Measurements from ENCODE around the gene SYNDIG1L. TPM values are rescaled to one million over a fixed set of nuclear protein-coding genes. Genes with fewer than 3 reads are reported as not detected.
"Not testable (repeated sequence)": the region's sequence is repeated elsewhere in the genome, so short reads cannot be mapped to it uniquely, and the experiment has no call there.

SYNDIG1L gene
- polyA plus RNA-seq, 1 donor from 2014 or later: 2.0 TPM

GRCh38 chr14:74392616-74393570 is 33.1 kb downstream of the SYNDIG1L start:
- Histone ChIP-seq H3K27me3 (ENCODE audit: insufficient read depth, low read depth, low read length) (no peaks in the 10 kb centered on the region), H2AFZ (ENCODE audit: low read depth, low read length) (no peak overlapping the region), H3K79me2 (replicated peaks; ENCODE audit: insufficient read depth, low read length) (no peaks in the 10 kb centered on the region), H3K4me3 (ENCODE audit: low read length) (no peak overlapping the region), H3K9me3 (ENCODE audit: low read length) (no peaks in the 10 kb centered on the region), H3K9me2 (ENCODE audit: insufficient read depth, low read length) (no peaks in the 10 kb centered on the region), H3K9ac (ENCODE audit: low read length) (no peak overlapping the region), H4K20me1 (ENCODE audit: insufficient read depth) (no peaks in the 10 kb centered on the region), H3K36me3 (ENCODE audit: insufficient read depth, low read length) (no peaks in the 10 kb centered on the region), H3K27ac (ENCODE audit: low read length) (no peak overlapping the region), H3F3A (ENCODE audit: insufficient read depth, low read length, poor library complexity, severe bottlenecking) (no peaks in the 10 kb centered on the region), H3K4me2 (ENCODE audit: low read length) (no peak overlapping the region)
- no peak for TF ChIP-seq SMC3 (conservative IDR thresholded peaks at IDR 0.05; ENCODE audit: poor library complexity)
- TF ChIP-seq MXI1 (conservative IDR thresholded peaks at IDR 0.05; ENCODE audit: poor library complexity, severe bottlenecking): no peak
- TF ChIP-seq RAD21 (conservative IDR thresholded peaks at IDR 0.05): no peak

- no peaks in the 10 kb centered on the region for H3F3A ChIP-seq (ENCODE audit: insufficient read depth, low read length, poor library complexity, severe bottlenecking)
- no peak overlapping the region for H3K27ac ChIP-seq (ENCODE audit: low read length)
- TF ChIP-seq, protein P1, sequence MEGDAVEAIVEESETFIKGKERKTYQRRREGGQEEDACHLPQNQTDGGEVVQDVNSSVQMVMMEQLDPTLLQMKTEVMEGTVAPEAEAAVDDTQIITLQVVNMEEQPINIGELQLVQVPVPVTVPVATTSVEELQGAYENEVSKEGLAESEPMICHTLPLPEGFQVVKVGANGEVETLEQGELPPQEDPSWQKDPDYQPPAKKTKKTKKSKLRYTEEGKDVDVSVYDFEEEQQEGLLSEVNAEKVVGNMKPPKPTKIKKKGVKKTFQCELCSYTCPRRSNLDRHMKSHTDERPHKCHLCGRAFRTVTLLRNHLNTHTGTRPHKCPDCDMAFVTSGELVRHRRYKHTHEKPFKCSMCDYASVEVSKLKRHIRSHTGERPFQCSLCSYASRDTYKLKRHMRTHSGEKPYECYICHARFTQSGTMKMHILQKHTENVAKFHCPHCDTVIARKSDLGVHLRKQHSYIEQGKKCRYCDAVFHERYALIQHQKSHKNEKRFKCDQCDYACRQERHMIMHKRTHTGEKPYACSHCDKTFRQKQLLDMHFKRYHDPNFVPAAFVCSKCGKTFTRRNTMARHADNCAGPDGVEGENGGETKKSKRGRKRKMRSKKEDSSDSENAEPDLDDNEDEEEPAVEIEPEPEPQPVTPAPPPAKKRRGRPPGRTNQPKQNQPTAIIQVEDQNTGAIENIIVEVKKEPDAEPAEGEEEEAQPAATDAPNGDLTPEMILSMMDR (IDR thresholded peaks at IDR 0.05; ENCODE audit: poor library complexity, severe bottlenecking): no peak
- no peak for TF ChIP-seq EP300 (conservative IDR thresholded peaks at IDR 0.05; ENCODE audit: poor library complexity, severe bottlenecking)
- H3K9me2 ChIP-seq (ENCODE audit: insufficient read depth, low read length): no peaks in the 10 kb centered on the region
- H3K27me3 ChIP-seq (ENCODE audit: insufficient read depth, low read depth, low read length): no peaks in the 10 kb centered on the region
- H3K9ac ChIP-seq (ENCODE audit: low read length): no peak overlapping the region
- H3K79me2 ChIP-seq (replicated peaks; ENCODE audit: insufficient read depth, low read length): no peaks in the 10 kb centered on the region
- H3K4me2 ChIP-seq (ENCODE audit: low read length): no peak overlapping the region
- H3K36me3 ChIP-seq (ENCODE audit: insufficient read depth, low read length): no peaks in the 10 kb centered on the region
- no peaks in the 10 kb centered on the region for H3K9me3 ChIP-seq (ENCODE audit: low read length)
- no peaks in the 10 kb centered on the region for H4K20me1 ChIP-seq (ENCODE audit: insufficient read depth)
- no peak overlapping the region for H2AFZ ChIP-seq (ENCODE audit: low read depth, low read length)
- H3K4me3 ChIP-seq (ENCODE audit: low read length): no peak overlapping the region
These were observed 34.5 kb downstream of the SYNDIG1L start for GRCh38 chr14:74391479-74391878.

DNA sequence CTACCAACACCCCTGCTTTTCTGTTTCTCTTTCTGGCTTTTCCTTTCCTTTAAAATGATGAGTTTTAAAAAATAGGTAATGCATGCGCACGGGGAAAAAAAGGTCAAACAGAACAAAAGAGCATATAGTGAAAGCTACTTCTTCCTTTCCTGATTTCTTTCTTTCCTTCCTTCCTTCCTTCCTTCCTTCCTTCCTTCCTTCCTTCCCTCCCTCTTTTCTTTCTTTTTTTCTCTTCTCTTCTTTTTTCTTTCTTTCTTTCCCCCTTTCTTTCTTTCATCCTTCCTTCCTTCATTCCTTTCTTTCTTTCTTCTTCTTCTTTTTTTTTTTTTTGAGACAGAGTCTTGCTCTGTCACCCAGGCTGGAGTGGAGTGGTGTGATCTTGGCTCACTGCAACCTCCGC is 35.5 kb downstream of the SYNDIG1L start:
- H2AFZ ChIP-seq (ENCODE audit: low read depth, low read length); H3K9ac ChIP-seq (ENCODE audit: low read length); H3K4me2 ChIP-seq (ENCODE audit: low read length); H3K9me2 ChIP-seq (ENCODE audit: insufficient read depth, low read length); H3K79me2 ChIP-seq (replicated peaks; ENCODE audit: insufficient read depth, low read length); H3F3A ChIP-seq (ENCODE audit: insufficient read depth, low read length, poor library complexity, severe bottlenecking); H3K36me3 ChIP-seq (ENCODE audit: insufficient read depth, low read length); H3K9me3 ChIP-seq (ENCODE audit: low read length); H4K20me1 ChIP-seq (ENCODE audit: insufficient read depth); H3K27ac ChIP-seq (ENCODE audit: low read length); H3K27me3 ChIP-seq (ENCODE audit: insufficient read depth, low read depth, low read length); H3K4me3 ChIP-seq (ENCODE audit: low read length): not testable (repeated sequence)

DNA sequence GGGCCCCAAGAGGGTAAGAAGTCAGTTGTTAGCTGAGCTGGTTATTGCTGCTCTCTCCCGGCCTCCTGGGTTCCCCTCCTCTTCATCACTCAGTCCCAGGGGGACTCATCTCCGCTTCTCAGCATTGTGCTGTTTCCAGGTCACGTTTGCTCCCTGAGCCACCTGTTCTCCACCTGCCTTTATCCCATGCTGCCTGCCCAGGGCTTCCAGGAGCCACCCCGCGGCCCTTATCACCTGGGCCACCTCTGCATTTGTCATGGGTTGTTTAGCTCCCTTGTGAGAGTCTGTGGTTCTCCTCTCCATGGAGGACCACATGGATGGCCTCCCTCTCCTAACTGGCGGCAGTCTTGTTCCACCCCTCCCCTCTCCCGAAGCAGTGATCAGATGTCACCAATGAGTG is 36.0 kb downstream of the SYNDIG1L start:
- Histone ChIP-seq H3K79me2 (replicated peaks; ENCODE audit: insufficient read depth, low read length) (no peaks in the 10 kb centered on the region), H3K27ac (ENCODE audit: low read length) (no peak overlapping the region), H3K4me3 (ENCODE audit: low read length) (no peak overlapping the region), H3K9me2 (ENCODE audit: insufficient read depth, low read length) (no peaks in the 10 kb centered on the region), H3K27me3 (ENCODE audit: insufficient read depth, low read depth, low read length) (no peaks in the 10 kb centered on the region), H4K20me1 (ENCODE audit: insufficient read depth) (no peaks in the 10 kb centered on the region), H3K4me2 (ENCODE audit: low read length) (no peak overlapping the region), H3K36me3 (ENCODE audit: insufficient read depth, low read length) (no peaks in the 10 kb centered on the region), H3K9me3 (ENCODE audit: low read length) (no peaks in the 10 kb centered on the region), H3F3A (ENCODE audit: insufficient read depth, low read length, poor library complexity, severe bottlenecking) (no peaks in the 10 kb centered on the region), H3K9ac (ENCODE audit: low read length) (no peak overlapping the region), H2AFZ (ENCODE audit: low read depth, low read length) (no peak overlapping the region)
- TF ChIP-seq, protein P1 (IDR thresholded peaks at IDR 0.05; ENCODE audit: poor library complexity, severe bottlenecking): no peak
- TF ChIP-seq EP300 (conservative IDR thresholded peaks at IDR 0.05; ENCODE audit: poor library complexity, severe bottlenecking): no peak
- TF ChIP-seq TAF1 (IDR thresholded peaks at IDR 0.05; ENCODE audit: low read depth): no peak
- TF ChIP-seq RAD21 (conservative IDR thresholded peaks at IDR 0.05): no peak
- no peak for TF ChIP-seq EZH2 (IDR thresholded peaks at IDR 0.05; ENCODE audit: borderline replicate concordance, insufficient read depth, low read length, poor library complexity, severe bottlenecking)
- no peak for TF ChIP-seq MXI1 (conservative IDR thresholded peaks at IDR 0.05; ENCODE audit: poor library complexity, severe bottlenecking)
- no peak for TF ChIP-seq POLR2AphosphoS5 (IDR thresholded peaks at IDR 0.05)
- TF ChIP-seq SMC3 (conservative IDR thresholded peaks at IDR 0.05; ENCODE audit: poor library complexity): no peak
- TF ChIP-seq, protein P2, sequence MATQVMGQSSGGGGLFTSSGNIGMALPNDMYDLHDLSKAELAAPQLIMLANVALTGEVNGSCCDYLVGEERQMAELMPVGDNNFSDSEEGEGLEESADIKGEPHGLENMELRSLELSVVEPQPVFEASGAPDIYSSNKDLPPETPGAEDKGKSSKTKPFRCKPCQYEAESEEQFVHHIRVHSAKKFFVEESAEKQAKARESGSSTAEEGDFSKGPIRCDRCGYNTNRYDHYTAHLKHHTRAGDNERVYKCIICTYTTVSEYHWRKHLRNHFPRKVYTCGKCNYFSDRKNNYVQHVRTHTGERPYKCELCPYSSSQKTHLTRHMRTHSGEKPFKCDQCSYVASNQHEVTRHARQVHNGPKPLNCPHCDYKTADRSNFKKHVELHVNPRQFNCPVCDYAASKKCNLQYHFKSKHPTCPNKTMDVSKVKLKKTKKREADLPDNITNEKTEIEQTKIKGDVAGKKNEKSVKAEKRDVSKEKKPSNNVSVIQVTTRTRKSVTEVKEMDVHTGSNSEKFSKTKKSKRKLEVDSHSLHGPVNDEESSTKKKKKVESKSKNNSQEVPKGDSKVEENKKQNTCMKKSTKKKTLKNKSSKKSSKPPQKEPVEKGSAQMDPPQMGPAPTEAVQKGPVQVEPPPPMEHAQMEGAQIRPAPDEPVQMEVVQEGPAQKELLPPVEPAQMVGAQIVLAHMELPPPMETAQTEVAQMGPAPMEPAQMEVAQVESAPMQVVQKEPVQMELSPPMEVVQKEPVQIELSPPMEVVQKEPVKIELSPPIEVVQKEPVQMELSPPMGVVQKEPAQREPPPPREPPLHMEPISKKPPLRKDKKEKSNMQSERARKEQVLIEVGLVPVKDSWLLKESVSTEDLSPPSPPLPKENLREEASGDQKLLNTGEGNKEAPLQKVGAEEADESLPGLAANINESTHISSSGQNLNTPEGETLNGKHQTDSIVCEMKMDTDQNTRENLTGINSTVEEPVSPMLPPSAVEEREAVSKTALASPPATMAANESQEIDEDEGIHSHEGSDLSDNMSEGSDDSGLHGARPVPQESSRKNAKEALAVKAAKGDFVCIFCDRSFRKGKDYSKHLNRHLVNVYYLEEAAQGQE (IDR thresholded peaks at IDR 0.05; ENCODE audit: borderline replicate concordance): no peak

Data from neural cell (in vitro differentiated cells).